ENCODE measurements around the gene CMKLR1.

Gene CMKLR1, protein sequence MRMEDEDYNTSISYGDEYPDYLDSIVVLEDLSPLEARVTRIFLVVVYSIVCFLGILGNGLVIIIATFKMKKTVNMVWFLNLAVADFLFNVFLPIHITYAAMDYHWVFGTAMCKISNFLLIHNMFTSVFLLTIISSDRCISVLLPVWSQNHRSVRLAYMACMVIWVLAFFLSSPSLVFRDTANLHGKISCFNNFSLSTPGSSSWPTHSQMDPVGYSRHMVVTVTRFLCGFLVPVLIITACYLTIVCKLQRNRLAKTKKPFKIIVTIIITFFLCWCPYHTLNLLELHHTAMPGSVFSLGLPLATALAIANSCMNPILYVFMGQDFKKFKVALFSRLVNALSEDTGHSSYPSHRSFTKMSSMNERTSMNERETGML

DNA sequence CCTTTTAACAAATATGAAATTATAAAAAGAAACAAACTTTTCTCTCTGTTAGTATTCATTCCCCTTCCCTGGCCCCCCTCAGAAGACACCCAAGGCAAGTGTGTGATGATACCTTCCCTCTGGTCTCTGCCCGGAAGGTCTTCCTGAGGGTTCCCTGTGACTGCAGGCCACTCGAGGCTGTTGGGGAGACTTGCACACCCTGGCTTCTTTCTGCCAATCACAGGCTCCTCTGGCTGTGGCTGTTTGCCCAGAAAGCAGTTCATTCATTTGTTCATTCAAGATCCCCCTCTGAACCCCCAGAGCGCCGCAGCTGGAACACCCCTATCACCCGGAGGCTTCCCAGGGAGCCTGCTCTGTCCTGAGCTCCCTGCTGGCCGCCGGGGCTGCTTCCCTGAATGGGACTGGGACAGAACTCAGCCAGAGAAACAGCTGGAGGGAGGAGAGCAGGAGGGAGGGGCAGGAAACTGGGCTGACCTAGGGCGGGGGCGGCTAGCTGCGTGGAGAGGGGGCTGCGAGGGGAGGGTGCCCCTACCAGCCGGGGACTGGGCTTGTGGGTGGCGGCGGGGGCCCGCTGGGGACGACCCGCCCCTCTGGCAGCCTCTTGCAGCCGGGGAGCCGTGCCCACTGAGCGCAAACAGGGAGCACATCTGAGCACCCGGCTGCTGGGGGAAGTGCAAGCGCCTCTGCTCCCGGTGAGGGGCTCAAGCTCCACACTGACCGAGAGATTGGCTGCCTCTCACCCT is at the start of gene CMKLR1:
TSS of gene CMKLR1 (minus strand) at position 397 of the 743 bp plus-strand sequence. CDS start 45,720 bp downstream, outside the sequence.
- no peak within 1 kb of the TSS for H3K27ac ChIP-seq
- no peak for DNase-seq (ENCODE audit: low read depth, low spot score)

DNA sequence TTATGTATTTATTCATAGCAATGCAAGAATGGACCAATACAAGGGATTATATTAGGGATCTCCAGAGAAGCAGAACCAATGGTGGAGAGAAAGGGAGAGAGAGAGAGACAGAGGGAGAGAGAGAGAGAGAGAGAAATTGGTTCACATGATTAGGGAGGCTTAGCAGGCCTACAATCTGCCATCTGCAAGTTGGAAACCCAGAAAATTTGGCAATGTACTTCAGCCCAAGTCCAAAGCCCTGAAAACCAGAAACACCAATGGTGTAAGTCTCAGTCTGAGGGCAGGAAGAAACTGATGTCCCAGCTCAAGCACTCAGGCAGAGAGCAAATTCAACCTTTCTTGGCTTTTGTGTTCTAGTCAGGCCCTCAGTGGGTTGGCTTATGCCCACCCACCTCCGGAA is 48.7 kb upstream of the CMKLR1 start:
- DNase-seq (ENCODE audit: low read depth, low spot score): no peak
- H3K27ac ChIP-seq: no peak overlapping the region

DNA sequence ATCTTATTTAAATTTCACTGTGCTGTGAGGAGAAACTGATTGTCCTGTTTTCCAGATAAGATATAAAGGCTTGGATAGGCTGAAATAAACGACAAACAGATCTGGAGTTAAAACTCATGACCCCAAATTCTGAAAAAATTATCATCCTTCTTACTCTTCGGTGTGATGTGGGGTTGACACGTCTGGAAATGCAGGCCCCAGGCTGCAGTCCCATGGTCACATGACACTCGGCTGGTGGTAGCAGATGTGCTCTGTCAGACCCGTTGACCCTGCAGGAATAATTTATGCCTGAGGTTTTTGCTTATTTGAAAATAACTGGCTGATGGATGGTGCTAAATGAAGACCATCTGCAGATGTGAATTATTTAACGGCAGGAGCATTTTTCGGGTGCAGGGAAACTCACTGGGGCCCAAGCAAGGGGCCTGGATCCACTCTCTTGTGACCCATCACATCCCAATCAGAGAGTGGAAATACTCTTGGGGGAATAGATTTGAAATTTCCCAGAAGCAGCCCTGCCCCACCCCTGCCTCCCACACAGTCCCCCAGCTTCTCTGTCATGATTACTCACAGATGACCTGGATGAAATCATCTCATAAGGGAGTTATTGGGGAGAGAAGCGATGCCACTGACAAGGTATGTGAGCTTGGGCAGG is 47.7 kb upstream of the CMKLR1 start:
- DNase-seq (ENCODE audit: low read depth, low spot score): no peak
- no peak overlapping the region for H3K27ac ChIP-seq

DNA sequence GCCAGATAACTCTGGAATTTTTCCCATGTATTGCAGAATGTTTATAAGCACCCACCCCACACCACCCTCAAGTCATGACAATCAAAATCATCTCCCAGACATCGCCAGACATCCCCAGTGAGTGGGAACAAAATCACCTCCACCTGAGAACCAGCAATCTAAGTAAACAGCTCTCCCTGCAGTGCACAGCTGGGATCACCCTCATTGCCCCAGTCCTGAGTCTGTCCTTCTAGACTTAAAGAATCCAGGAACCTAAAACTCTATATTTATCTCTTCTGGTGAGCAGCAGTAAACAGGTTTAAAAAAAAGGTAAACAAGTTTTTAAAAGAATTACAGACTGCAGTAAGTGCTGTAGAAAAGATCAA is 43.3 kb upstream of the CMKLR1 start:
- DNase-seq (ENCODE audit: low read depth, low spot score): no peak
- no peak overlapping the region for H3K27ac ChIP-seq

DNA sequence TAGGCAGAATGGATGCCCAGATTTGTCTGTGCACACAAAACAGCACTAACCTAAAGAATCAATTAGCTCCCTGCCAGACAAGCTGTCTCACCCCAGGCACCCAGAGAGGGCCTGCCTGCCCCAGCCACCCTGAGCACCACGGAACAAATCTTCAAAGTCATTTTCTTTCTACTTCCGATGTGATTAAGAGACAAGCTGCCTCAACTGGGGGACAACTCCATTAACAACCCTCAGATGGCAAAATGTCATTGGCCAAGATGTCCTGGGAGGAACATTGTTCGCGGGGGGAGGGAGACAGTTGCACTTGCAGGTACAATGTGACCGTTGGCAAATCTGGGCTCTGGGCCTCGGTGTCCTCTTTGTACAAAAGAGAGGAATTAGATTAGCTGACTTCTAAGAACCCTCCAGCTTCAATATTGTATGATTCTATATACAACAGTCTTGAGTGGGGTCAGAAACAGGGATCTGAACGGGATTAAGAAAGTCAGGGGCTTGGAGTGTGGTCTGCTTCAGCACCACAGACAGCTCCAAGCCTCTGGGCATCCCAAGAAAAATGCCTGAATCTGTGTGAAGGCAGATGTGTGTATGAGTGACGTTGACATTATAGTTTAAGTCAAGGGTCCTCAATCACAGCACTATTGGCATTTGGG is 42.8 kb upstream of the CMKLR1 start:
- DNase-seq (ENCODE audit: low read depth, low spot score): no peak
- H3K27ac ChIP-seq: no peak overlapping the region

DNA sequence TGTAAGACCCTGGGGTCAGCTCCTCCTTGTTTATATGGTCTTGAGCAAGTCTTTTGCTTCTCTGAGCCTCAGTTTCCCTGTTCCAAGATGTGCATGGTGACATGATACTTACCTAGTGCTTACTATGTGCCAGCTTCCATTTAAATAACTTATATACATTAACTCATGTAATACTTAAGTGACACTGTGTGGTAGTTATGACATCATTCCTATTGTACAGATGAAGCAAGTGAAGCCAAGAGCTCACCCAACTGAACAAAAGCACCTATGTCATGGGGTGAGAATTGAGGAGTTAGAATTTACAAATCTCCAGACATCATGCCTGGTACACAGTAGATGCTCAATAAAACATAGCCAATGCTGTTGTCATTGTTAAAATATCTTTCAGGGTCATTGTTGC is 41.3 kb upstream of the CMKLR1 start:
- no peak overlapping the region for H3K27ac ChIP-seq
- DNase-seq (ENCODE audit: low read depth, low spot score): no peak

DNA sequence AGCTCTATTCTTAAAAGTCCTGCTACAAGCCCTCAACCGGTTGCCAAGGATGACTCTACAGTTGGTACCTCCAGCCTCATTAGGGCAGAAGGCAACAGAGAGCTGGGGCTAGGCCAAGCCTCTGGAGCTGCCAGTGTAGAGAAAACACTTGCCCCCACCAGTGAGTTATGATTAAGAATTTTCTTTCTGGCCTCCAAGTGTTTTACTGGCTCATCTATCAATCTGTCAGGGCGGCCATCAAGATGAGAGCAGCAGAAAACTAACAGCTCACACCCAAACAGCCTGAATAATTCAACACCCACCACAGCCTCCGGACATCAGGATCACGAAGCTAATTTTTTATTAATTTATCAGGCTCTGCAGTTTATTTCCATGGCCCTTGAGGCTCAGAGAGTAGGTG is 40.7 kb upstream of the CMKLR1 start:
- H3K27ac ChIP-seq: no peak overlapping the region
- DNase-seq (ENCODE audit: low read depth, low spot score): no peak

DNA sequence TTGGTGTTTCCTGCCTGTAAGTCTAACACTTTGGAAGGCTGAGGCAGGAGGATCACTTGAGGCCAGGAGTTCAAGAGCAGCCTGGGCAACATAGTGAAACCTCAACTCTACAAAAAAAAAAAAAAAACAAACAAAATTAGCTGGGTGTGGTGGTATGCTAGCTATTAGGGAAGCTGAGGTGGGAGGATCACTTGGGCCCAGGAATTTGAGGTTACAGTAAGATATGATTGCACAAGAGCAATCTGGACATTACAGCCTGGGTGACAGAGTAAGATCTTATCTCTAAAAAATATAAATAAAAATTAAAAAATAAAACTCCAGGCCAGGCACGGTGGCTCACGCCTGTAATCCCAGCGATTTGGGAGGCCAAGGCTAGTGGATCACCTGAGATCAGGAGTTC is 39.8 kb upstream of the CMKLR1 start:
- no peak for DNase-seq (ENCODE audit: low read depth, low spot score)
- H3K27ac ChIP-seq: no peak overlapping the region

DNA sequence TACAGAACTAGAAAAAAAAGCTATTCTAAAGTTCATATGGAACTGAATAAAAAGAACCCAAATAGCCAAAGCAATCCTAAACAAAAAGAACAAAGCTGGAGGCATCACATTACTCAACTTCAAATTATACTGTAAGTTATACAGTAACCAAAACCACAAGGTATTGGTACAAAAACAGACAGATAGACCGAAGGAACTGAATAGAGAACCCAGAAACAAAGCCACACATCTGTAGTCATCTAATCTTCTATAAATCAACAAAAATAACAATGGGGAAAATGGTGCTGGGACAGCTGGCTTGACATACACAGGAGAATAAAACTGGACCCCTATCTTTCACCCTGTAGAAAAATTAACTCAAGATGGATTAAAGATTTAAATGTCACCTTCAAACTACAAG is 38.1 kb upstream of the CMKLR1 start:
- no peak for DNase-seq (ENCODE audit: low read depth, low spot score)
- H3K27ac ChIP-seq: no peak overlapping the region

DNA sequence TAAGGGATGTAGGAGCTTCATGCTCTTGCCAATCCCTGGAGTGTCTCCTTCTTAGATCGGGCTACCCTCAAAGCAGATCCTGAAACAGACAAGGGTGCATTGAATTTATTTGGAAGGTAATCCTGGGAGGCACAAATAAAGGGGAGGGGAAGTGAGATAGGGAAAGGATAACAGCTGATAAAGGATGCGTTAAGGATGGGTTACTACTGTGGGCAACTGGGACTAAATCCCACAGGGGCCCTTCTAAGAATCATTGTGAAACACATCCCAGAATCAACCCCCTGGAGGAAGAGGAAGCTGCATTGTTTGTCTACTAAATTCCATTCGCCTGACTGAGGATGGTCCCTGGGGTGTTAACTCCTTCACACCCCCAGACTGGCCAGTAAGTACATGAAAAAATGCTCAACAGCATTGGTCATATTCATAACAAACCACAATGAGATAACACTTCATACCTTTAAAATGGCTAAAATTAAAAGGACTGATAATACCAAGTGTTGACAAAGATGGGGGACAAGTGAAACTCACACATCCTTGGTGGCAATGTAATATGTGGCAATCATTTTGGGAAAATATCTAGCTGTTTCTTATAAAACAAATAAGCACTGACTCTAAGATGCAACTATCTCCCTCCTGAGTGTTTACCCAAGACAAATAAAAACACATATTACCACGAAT is 37.0 kb upstream of the CMKLR1 start:
- no peak for DNase-seq (ENCODE audit: low read depth, low spot score)
- H3K27ac ChIP-seq: no peak overlapping the region

DNA sequence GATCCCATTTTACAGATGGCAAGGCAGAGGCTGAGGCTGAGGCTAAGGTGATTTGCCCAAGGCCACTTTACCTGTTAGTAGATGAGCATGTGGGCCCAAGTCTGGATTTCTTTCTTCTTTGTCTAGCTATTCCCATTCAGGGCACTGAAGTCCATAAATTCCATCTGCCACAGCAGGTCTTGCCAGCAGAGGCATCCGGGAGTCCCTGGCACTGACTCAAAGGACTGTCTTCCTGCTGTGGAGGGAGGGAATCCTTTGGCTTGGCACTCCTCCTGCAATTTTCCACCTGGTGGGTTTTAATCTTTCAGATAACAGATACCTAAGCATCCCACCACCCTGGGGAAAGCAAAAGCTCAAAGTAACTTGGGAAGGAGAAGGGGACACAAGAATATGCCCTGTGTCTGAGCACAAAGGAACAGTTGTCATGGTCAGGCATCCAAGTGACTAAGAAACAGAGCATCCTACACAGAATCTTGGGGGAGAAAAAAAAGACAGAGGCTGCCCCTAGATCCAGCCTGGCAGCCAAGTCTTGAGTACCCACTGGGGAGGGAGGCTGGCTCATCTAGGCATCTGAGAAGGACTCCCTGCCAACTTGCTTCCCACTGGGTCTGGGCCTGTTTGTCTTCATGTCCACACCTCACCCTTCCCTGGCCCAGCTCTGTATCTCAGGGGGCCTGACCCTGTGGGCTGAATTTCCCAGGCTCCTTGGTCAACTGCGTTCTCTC is 35.6 kb upstream of the CMKLR1 start:
- no peak for DNase-seq (ENCODE audit: low read depth, low spot score)
- H3K27ac ChIP-seq: no peak overlapping the region

DNA sequence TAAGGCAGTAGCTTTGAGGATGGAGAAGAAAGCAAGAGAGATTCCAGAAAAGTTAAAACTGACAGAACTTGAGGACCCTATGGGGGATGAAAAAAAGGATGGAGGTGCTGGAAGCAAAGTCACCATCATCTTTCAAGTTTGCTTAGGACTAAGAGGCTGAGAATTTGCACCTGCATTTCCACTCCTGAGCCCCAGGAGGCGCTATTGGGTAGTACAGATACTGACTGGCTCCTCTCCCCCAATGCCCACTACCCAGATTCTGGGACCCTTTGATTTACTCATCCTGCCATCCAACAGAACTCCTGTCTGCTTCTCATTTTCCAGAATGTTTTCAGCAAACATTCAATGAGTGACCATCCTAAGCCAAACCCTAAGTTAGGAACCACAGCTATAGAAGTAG is 34.0 kb upstream of the CMKLR1 start:
- H3K27ac ChIP-seq: no peak overlapping the region
- no peak for DNase-seq (ENCODE audit: low read depth, low spot score)

DNA sequence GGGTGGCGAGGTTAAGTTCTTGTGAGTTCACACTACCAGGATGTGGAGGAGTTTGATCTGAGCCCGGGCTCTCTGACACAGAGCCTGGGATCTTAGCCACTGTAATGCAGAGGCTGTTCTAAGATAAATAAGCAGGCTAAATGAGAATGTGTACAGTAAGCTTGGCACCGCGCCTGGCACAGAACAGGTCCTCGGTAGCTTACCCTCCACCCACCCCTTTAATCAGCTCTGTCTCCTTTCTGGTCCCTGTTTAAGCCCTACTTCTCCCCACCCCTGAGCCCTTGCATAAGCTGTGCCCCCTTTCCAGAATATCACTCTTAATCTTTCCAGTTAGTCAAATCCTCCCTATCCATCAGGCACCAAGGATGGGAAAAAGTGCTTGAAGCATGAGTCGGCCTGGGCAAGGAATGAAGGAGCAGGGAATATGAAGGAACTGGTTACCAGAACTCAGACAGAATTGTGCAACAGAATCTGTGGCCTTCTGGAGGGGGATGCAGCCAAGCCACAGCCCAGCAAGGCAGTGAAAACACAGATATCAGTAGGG is 32.8 kb upstream of the CMKLR1 start:
- H3K27ac ChIP-seq: no peak overlapping the region
- no peak for DNase-seq (ENCODE audit: low read depth, low spot score)

DNA sequence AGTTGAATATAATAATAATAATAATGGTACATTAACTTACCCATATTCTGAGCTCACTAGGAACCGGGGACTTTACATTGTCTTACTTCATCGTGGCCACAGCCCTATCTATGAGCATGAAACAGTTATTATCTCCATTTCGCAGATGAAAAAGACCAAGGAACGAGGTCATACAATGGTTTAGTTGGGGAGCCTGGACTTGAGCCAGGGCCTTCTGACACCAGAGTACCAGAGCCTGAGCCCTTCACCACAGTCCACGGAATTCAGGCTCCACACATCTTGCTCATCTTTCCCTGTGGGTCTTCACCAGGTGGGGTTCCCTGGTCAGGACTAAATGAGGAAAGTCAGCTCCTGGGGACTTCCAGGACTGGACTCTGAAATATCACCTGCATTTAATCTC is 31.3 kb upstream of the CMKLR1 start:
- no peak for DNase-seq (ENCODE audit: low read depth, low spot score)
- no peak overlapping the region for H3K27ac ChIP-seq

DNA sequence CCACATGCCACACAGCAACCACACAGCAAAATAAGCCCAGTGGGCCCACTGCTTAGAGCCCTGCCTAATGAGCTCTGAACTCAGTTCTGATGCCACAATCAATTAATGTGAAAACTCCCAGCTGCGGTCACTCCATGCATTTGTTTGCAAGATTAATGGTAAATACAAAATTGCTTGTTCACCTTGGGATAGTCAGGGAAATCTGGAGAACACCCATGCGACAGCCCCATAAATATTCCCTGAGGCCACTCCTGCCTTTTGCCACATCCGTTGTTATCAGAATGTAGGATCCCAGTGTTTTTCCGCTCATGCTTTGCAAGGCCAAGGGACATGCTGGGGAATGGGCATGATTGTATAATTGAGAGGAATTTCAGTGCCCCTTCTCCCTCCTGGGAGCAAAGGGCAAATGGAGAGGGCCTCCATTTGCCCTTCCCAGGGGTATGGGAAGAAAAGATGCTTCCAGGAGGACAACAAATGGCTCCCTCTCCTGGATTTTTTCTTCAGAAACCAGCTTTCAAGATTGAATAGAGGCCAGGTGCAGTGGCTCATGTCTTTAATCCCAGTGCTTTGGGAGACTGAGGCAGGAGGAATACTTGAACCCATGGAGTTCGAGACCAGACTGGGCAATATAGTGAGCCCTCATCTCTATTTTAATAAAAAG is 30.8 kb upstream of the CMKLR1 start:
- DNase-seq (ENCODE audit: low read depth, low spot score): no peak
- H3K27ac ChIP-seq: no peak overlapping the region

DNA sequence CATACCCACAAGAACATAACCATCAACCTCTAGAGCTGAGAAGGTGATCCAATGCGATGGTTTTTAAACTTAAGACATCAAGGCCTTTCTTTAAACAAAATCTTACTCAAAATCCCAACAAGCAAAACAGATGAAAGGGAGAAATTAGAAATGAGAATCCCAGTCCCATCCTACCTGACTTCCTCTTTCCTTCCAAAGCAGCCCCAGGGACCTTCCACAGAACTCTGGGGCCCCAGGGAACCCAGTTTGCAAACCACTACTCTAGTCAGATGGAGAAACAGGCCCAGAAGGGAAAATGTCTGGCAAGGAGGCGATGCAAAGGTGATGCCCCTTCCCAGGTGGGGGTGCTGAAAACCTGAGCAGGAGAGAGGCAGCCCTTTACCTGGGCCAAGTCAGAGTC is 29.0 kb upstream of the CMKLR1 start:
- no peak overlapping the region for H3K27ac ChIP-seq
- DNase-seq (ENCODE audit: low read depth, low spot score): no peak

DNA sequence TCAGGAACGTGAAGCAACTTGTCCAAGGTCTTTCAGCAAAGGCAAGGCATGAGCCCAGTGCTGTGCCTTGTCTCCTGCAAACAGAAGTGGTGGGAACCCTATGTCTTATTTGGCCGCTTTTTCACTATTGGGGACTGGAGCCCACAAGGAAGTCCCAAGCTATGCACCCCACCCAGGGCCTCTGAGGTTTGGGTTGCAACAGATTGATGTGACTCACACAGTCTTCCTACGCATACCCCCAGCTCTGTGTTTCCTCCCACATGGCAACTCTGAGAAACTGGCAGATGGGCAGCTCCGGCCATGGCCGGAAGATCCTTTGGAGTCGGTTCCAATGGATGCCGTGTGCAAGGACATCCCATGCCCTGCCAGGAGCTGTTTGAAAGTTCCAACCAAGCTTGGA is 28.3 kb upstream of the CMKLR1 start:
- H3K27ac ChIP-seq: no peak overlapping the region
- DNase-seq (ENCODE audit: low read depth, low spot score): no peak

DNA sequence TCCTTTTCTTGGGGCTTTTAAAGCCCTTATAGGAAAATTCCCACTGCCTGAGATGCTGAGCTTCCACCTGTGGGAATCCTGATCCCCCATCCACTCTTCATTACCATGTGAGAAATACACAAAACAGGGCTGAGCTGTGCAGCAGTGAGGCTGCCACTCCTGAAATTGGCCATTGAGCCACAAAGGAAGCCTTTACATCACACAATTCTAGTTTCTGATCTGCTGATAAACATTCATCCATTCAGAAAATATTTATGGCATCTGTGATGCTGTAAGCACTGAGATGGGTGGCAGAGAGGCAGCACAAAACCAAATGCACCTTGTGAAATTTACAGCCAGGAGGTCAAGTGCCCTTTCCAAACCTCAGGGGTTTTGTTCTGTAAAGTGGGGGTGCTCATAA is 26.2 kb upstream of the CMKLR1 start:
- DNase-seq (ENCODE audit: low read depth, low spot score): no peak
- H3K27ac ChIP-seq: no peak overlapping the region

DNA sequence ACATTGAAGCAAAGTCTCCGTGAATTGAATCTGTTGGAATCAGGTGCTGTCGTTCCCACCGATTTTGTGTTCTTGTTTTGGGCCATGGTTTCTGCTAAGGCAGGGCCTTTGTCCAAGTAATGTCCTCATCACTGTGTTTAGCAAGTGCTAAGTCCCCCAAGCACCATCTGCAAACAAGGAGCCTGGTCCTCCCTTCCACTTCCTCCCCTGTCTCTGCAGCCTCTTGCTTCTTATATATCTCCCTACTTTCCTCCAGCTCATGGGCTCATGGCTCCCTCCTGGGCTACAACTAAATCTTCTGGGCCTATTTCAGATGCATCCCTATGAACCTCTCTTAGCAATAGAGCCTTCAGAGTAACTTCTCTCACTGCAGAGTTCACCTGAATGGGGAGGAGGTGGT is 25.8 kb upstream of the CMKLR1 start:
- H3K27ac ChIP-seq: no peak overlapping the region
- no peak for DNase-seq (ENCODE audit: low read depth, low spot score)
